SIG-M5 treated with dmso at 0.1 percent for 504 hours (cell line): ENCODE measurements around the gene KRT32.

Source experiments
- DNase-seq: peaks from one replicate; lab custom pipeline; 2025; ENCODE audit not compliant: unreplicated experiment; lab: John Stamatoyannopoulos, UW

KRT32 gene

GRCh38 chr17:41466988-41467387 is at the start of gene KRT32:
TSS of gene KRT32 (minus strand) at chr17:41467386. CDS start at chr17:41467325, 61 bp downstream.
- DNase-seq, result no peak

GRCh38 chr17:41516830-41517283 is 49.7 kb upstream of the KRT32 start:
- no peak for DNase-seq

- DNase-seq, result no peak
These were observed 49.1 kb upstream of the KRT32 start for GRCh38 chr17:41516147-41516829.

- DNase-seq, result no peak
These were observed 46.0 kb upstream of the KRT32 start for GRCh38 chr17:41513168-41513547.

- no peak for DNase-seq
These were observed 45.5 kb upstream of the KRT32 start for GRCh38 chr17:41512546-41513167.

- no peak for DNase-seq
These were observed 44.5 kb upstream of the KRT32 start for GRCh38 chr17:41511716-41512115.

GRCh38 chr17:41511116-41511515 is 43.9 kb upstream of the KRT32 start:
- no peak for DNase-seq

- no peak for DNase-seq
These were observed 43.3 kb upstream of the KRT32 start for GRCh38 chr17:41510251-41511065.

GRCh38 chr17:41507315-41507880 is 40.2 kb upstream of the KRT32 start:
- no peak for DNase-seq

- DNase-seq, result peak; percentile 53
These were observed 38.9 kb upstream of the KRT32 start for GRCh38 chr17:41505809-41506767.

- no peak for DNase-seq
These were observed 38.0 kb upstream of the KRT32 start, which contains the start of gene KRT13 for GRCh38 chr17:41505007-41505808. TSS of gene KRT13 (minus strand) at chr17:41505612. CDS start at chr17:41505550, 62 bp downstream.

GRCh38 chr17:41504246-41504977 is 37.2 kb upstream of the KRT32 start:
- no peak for DNase-seq

- DNase-seq, result no peak
These were observed 36.0 kb upstream of the KRT32 start for GRCh38 chr17:41503202-41503601.

GRCh38 chr17:41500131-41500911 is 33.1 kb upstream of the KRT32 start:
- no peak for DNase-seq

- no peak for DNase-seq
These were observed 32.5 kb upstream of the KRT32 start for GRCh38 chr17:41499714-41500113.

GRCh38 chr17:41498276-41498675 is 31.1 kb upstream of the KRT32 start:
- DNase-seq, result peak; percentile 83

GRCh38 chr17:41496803-41497484 is 29.8 kb upstream of the KRT32 start:
- peak; percentile 93 for DNase-seq
